Measurements from ENCODE around the gene ABCF3.

ABCF3 gene

GRCh38 chr3:184231671-184232070 lies 45.7 kb downstream of the ABCF3 start:
- DNase-seq (ENCODE audit: low read depth) = no peak

- DNase-seq (ENCODE audit: low read depth) = no peak
These were observed 47.3 kb downstream of the ABCF3 start for GRCh38 chr3:184233127-184233843.

GRCh38 chr3:184234224-184234623 lies 48.2 kb downstream of the ABCF3 start:
- no peak for DNase-seq (ENCODE audit: low read depth)

GRCh38 chr3:184234671-184235380 lies 48.8 kb downstream of the ABCF3 start:
- DNase-seq (ENCODE audit: low read depth) = no peak

- no peak for DNase-seq (ENCODE audit: low read depth)
These were observed 49.5 kb downstream of the ABCF3 start for GRCh38 chr3:184235381-184236032.

- DNase-seq (ENCODE audit: low read depth) = no peak
These were observed 50.0 kb downstream of the ABCF3 start for GRCh38 chr3:184236033-184236410.

- DNase-seq (ENCODE audit: low read depth) = no peak
These were observed 50.6 kb downstream of the ABCF3 start for GRCh38 chr3:184236636-184237035.

- DNase-seq (ENCODE audit: low read depth) = no peak
These were observed 51.2 kb downstream of the ABCF3 start for GRCh38 chr3:184237211-184237610.

GRCh38 chr3:184237807-184238206 lies 51.8 kb downstream of the ABCF3 start:
- DNase-seq (ENCODE audit: low read depth) = no peak

- no peak for DNase-seq (ENCODE audit: low read depth)
These were observed 52.3 kb downstream of the ABCF3 start for GRCh38 chr3:184238246-184238818.

- DNase-seq (ENCODE audit: low read depth) = no peak
These were observed 53.2 kb downstream of the ABCF3 start for GRCh38 chr3:184239221-184239620.

GRCh38 chr3:184239708-184240107 lies 53.7 kb downstream of the ABCF3 start:
- no peak for DNase-seq (ENCODE audit: low read depth)

GRCh38 chr3:184240384-184241140 lies 54.6 kb downstream of the ABCF3 start:
- no peak for DNase-seq (ENCODE audit: low read depth)

GRCh38 chr3:184241141-184241446 lies 55.1 kb downstream of the ABCF3 start:
- no peak for DNase-seq (ENCODE audit: low read depth)

GRCh38 chr3:184241447-184242296 lies 55.7 kb downstream of the ABCF3 start:
- no peak for DNase-seq (ENCODE audit: low read depth)

GRCh38 chr3:184242297-184242685 lies 56.3 kb downstream of the ABCF3 start:
- no peak for DNase-seq (ENCODE audit: low read depth)
